ENCODE measurements around the gene VENTX. TPM values are rescaled to one million over a fixed set of nuclear protein-coding genes. Genes with fewer than 3 reads are reported as not detected.

Gene VENTX
- total RNA-seq, 1 experiment from 2014 or later: 0.13 TPM

DNA sequence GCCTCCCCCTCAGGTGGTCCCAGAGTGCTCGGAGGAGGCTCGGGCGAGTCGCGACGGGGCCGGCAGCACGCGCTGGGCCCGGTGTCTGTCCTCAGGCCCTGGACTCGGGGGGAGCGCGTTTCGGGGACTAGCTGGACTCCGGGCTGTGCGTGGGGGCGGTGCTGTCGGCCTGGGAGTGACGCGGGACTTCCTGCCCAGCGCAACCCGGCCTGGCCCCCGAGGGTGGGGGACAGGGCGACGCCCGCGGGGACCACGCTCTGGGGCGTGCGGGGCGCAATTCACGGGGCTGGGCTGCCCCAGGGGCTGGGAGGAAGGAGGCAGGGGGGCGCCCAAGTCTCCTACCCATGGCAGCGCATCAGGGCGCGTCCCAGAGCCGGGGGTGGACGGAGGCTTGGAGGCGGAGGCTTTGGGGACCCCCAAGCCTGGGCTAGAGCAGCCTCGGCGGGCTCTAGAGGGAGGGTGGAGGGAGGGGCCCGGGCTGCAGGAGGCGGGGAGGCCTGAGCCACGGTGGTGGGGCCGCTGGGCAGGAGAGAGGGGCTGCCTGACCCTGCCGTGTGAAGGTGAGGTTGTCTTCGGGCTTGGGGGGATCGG lies 2.3 kb upstream of the VENTX start:
- no peak for DNase-seq (ENCODE audit: low read depth)

GRCh38 chr10:133235932-133236331 lies 1.7 kb upstream of the VENTX start:
- no peak for DNase-seq (ENCODE audit: low read depth)

DNA sequence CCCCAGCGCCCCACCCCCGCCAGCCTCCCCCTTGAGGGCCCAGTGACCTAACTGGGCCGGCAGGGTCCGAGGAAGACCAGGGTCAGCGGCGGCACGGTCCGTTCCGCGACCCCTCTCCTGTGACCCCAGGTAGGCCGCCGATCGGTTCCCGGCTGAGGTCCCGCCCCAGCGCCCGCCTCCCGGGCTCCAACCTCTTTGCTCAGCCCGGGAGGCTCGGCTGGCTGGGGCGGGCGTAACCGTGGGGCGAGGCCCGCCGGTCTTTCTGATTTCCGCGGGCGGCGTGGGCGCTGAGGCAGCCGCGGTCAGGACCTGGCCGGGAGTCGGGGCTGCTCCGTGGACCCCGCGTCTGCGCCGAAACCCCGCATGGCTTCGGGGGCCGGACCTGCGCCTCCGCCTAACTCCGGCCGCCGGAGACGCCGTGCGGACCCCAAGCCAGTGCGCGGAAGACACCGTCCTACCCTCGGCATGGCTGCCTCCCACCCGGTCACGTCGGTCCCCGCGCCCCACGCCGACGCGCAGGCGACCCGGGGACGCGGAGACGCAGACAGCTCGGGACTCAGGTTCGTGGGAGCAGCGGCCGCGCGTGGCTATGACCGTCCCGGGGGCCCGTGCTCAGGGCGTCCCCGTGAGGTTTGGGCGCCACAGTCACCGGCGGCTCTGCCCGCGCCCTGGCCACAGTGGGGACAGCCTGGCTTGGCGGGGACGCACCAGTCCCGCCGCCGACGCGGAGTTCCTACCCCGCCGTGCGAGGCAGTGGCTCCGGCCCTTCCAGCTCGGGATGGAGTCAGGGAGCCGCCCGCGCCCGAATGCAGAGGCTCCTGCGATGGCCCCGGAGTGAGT lies 1.0 kb upstream of the VENTX start:
- no peak for DNase-seq (ENCODE audit: low read depth)

DNA sequence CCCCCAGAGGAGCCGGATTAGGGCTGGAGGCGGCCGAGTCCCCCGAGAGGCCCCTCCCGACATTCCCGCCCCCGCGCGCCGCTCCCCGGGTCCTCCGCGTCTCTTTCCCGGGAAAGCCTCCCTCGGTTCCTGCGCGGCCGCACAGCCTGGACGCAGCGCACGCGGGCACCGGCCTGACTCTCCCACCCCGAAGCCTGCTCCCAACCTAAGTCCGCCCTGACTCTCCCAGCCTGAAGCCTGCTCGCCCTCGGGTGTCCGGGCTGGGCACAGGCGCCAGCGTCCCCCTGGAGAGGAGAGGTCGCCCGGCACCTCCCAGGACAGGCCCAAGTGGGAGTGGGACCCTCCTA lies 441 bp upstream of the VENTX start:
- DNase-seq (ENCODE audit: low read depth): no peak

GRCh38 chr10:133238466-133238804 lies 780 bp downstream of the VENTX start:
- DNase-seq (ENCODE audit: low read depth): no peak

DNA sequence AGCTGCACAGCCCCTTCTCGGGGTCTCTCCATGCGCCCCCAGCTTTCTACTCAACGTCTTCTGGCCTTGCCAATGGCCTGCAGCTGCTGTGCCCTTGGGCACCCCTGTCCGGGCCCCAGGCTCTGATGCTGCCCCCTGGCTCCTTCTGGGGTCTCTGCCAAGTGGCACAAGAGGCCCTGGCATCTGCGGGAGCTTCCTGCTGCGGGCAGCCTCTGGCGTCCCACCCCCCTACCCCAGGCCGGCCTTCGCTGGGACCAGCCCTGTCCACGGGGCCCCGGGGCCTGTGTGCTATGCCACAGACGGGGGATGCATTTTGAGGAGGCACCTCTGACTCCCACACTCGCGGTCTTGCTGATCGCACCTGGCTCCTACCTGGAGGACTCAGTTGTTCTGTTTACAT lies 2.3 kb downstream of the VENTX start:
- DNase-seq (ENCODE audit: low read depth): no peak

DNA sequence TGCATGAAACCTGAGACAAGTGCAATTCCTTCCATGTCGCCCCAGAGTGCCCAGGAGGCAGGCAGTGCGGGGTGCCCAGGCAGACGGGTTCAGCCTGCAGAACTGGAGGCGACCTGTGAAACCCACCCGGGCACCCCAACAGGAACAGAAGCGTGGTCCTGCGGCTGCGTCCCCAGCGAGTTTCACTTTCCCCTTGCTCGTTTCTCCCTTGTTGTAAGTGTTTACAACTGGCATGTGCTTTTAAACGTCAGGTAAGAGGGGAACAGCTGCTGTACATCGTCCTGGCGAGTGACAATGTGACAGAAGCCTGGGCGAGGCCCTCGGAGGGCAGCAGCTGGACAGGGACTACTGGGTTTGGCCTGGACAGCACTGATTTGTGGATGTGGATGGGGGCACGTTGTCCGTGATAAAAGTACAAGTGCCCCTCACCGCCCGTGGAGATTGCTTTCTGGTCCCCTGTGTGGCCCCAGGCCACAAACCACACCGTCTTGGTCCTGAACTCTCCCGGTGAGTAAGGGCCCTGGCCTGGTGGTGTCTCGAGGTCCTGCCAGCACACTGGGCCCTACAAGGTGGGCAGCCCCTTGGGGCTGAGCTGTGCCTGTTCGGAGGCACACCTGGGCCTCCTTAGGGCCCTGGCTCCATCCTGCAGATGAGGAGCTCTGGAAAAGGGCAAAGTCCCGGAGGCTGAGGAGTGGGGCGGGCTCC lies 4.0 kb downstream of the VENTX start:
- no peak for DNase-seq (ENCODE audit: low read depth)

GRCh38 chr10:133242611-133243356 lies 5.1 kb downstream of the VENTX start:
- DNase-seq (ENCODE audit: low read depth): peak; percentile 40

- no peak for DNase-seq (ENCODE audit: low read depth)
Observed at GRCh38 chr10:133243593-133243992, 5.9 kb downstream of the VENTX start.

DNA sequence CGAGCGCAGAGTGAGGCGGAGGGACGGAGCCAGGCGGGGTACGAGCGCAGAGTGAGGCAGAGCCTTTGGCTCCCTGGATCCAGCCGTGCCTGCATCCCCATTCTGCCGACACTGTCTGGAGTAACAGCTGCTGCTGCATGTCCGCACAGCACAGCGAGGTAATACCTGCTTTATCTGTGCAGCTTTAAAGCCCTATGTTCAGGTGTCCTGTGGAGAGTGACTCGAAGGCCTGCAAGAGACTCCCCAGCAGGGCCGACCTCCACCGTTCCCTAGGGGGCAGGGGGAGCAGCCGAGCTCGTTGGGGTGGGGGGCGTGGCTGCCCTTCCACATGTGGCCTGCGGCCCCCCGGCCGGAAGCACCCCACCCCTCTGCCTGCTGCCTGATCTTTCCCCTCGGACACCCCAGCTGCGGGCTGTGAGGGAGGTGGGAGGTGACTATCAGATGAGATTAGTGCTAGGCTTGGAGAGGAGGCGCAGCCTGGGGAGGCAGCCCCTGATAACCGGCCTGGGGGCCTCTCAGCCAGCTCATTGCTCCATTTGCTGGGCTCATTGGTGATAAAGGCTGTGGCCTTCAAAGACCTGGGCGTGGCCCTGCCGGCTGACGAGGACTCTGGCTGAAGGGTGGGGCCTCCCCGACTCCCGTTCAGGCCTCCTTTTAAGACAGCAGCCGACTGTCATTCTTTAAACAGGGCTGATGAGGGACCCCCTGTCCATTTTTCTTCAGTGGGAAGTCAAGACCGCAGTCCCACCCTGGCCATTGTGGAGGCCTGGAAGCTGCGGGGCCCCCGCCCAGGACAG lies 8.0 kb downstream of the VENTX start:
- no peak for DNase-seq (ENCODE audit: low read depth)

DNA sequence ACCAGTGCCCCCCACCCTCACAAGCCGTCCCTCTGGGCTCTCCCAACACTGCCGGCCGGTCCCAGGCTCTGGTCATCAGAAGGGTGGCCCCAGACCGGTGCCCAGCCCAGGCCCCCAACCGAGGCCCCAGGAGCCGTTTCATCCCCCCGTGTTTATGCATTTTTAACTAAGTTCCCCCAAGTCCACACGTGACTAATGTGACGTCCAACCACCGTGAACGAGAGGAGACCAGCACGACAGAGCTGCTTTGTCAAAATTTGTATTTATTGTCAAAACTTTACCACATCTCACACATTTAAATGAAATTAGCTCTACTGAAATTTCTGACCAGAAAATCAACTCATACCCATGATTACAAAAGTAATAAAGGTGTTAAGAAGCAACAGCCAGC lies 8.6 kb downstream of the VENTX start:
- no peak for DNase-seq (ENCODE audit: low read depth)

DNA sequence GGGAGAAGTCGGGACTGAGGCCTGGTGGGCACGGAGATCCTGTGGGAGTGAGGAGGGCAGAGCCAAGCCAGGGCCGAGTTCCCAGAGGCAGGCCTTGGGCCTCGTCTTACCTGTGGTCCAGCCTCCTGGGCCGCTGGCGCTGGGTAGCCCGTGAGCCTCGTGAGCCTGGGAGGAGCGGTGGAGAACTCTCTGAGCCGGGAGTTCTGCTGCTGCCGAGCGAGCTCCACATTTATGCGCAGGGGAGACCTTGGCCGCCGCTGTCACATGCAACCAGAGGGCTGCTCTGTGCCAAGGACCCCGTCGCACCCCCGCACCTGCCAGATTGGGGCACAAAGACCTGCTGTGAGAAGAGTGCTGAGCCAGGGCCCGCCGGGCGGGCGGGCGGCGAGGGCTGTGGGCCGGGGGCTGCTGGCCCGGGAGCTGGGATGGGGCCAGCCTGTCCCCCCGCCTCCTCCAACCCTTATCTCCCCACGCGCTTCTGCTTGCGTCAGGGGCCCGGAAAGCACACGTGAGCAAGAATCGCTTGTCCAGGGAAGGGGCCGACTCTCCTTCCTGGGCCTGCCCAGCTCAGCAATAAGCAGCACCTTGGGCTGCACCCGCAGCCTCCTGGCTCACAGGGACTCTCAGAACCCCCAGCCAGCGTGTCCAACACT lies 10.2 kb downstream of the VENTX start:
- no peak for DNase-seq (ENCODE audit: low read depth)

DNA sequence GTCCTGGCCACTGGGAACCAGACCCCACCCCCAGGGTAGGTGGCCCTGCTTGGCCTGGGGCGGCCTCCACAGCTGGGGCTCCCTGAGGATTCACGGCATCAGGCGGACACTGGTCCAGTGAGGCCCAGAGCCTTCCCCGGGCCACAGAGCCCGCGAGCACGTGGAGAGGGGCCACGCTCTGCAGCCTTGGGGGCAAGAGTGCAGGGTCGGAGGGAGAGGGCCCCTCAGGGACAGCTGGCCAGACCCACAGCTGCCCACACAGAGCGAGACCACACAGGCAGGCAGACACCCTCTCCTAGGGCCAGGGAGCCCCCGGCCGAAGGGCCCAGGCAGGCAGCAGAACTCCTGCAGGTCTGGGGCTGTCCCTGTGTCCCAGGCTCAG lies 10.7 kb downstream of the VENTX start:
- no peak for DNase-seq (ENCODE audit: low read depth)

GRCh38 chr10:133249094-133249780 lies 11.6 kb downstream of the VENTX start:
- DNase-seq (ENCODE audit: low read depth): no peak

GRCh38 chr10:133249975-133250754 lies 12.5 kb downstream of the VENTX start:
- DNase-seq (ENCODE audit: low read depth): no peak

DNA sequence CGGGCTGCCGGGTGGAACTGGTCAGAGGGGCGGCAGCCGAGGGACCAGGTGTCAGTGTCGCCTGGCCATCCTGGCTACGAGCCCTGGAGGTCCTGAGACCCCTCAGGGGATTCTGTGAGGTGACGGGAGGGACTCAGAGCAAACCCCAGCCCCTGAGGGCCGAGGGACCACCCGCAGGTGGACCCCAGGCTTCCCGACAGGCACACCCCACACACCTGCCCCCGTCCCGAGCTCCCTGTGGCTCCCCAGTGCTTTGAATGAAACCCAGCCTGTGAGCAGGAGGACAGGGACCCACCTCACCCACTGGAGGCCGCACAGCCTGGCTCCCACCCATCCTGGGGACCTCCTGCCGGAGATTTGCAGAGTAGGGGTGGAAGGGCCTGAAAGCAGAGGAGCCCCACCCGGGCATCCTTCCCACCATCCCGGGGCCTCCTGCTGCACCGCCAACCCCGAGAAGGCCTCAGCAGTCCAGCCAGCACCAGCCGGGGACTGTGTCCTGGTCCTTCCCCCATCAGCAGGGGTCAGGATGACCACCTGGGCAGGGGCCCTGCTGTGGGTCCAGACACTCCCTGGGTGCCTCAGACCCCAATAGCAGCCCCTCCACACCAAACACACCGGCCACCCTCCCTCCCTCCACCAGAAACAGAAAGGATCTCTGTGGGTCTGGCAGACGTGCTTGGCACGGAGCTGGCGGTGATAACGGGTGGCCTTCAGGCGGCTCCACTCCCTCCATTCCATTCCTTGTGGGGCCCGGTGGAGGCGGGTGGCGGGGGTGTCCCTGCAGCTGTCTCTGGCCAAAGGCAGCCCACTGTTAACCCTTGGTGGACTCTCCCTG lies 13.9 kb downstream of the VENTX start:
- DNase-seq (ENCODE audit: low read depth): no peak

DNA sequence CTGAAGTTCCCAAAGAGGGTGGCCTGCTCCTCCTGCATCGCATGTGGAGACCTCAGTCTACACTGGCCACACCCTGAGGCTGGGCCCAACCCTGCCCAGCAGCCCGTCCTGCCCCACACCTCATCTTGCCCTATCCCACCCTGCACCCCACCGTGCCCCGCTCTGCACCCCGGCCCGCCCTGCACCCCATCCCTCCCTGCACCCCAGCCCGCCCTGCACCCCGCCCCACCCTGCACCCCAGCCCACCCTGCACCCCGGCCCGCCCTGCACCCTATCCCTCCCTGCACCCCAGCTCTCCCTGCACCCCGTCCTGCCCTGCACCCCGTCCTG lies 14.5 kb downstream of the VENTX start:
- DNase-seq (ENCODE audit: low read depth): no peak

DNA sequence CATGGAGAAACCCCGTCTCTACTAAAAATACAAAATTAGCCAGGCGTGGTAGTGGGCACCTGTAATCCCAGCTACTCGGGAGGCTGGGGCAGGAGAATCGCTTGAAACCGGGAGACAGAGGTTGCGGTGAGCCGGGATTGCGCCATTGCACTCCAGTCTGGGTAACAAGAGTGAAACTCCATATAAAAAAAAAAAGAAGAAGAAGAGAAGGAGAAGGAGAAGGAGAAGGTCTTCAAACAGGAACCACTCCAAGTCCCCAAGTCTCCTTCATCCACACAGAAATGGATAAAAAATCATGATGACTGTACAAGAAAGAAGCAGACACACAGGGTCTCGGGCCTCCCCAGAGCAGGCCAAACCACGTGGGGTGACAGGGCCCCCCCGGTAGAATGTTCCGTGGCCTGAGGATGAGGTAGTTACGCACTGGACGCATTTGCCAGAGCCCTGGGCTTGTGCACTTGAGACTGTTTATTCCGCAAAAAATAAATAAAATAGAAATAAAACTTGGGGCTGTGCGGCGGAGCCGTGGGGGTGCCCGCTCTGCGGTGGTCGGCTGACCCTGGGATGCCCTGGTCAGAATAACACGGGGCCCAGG lies 15.8 kb downstream of the VENTX start:
- no peak for DNase-seq (ENCODE audit: low read depth)

Measured in HT1080 (cell line).